ENCODE results near the gene AQP12B. TPM values are rescaled to one million over a fixed set of nuclear protein-coding genes. Genes with fewer than 3 reads are reported as not detected.
"Not testable (repeated sequence)": the region's sequence is repeated elsewhere in the genome, so short reads cannot be mapped to it uniquely, and the experiment has no call there.

AQP12B gene
- total RNA-seq, 2 experiments from 2014 or later: not detected

- H3K9me3 Mint-ChIP-seq; H3K27ac Mint-ChIP-seq; H3K4me3 Mint-ChIP-seq; H3K36me3 Mint-ChIP-seq (ENCODE audit: low read depth); DNase-seq; POLR2A ChIA-PET; H3K4me1 Mint-ChIP-seq: not testable (repeated sequence)
- CTCF ChIA-PET: interaction anchor here (0.6 to 0.7 kb wide), 2 partner anchors 27 to 189 kb away, joined by 3 read pairs; no protein-coding TSS in a partner anchor
- peaks cover 26% of the 10 kb centered on the region for H3K27me3 Mint-ChIP-seq
These were observed 8.1 kb downstream of the AQP12B start for GRCh38 chr2:240674461-240675184.

- H3K4me1 Mint-ChIP-seq: no peaks in the 10 kb centered on the region
- no peak for DNase-seq
- H3K9me3 Mint-ChIP-seq: no peaks in the 10 kb centered on the region
- ChIA-PET POLR2A (no interaction called here), CTCF (interaction anchor here (0.6 kb wide), 1 partner anchor 52 kb away, joined by 3 read pairs; no protein-coding TSS in a partner anchor)
- H3K27me3 Mint-ChIP-seq: peaks cover 34% of the 10 kb centered on the region
- no peak overlapping the region for H3K4me3 Mint-ChIP-seq
- H3K36me3 Mint-ChIP-seq (ENCODE audit: low read depth): no peaks in the 10 kb centered on the region
- H3K27ac Mint-ChIP-seq: no peak overlapping the region
These were observed 9.9 kb downstream of the AQP12B start for GRCh38 chr2:240672701-240673190.

- no peak overlapping the region for H3K27ac Mint-ChIP-seq
- no peak for DNase-seq
- no peak overlapping the region for H3K4me3 Mint-ChIP-seq
- H3K4me1 Mint-ChIP-seq: no peaks in the 10 kb centered on the region
- ChIA-PET POLR2A (no interaction called here), CTCF (no interaction called here)
- peaks cover 38% of the 10 kb centered on the region for H3K27me3 Mint-ChIP-seq
- H3K9me3 Mint-ChIP-seq: no peaks in the 10 kb centered on the region
- no peaks in the 10 kb centered on the region for H3K36me3 Mint-ChIP-seq (ENCODE audit: low read depth)
These were observed 10.5 kb downstream of the AQP12B start for GRCh38 chr2:240672076-240672700.

GRCh38 chr2:240670950-240671349 is 11.7 kb downstream of the AQP12B start:
- DNase-seq: no peak
- Mint-ChIP-seq H3K36me3 (ENCODE audit: low read depth) (no peaks in the 10 kb centered on the region), H3K4me1 (no peaks in the 10 kb centered on the region), H3K27ac (no peak overlapping the region), H3K27me3 (peaks cover 50% of the 10 kb centered on the region), H3K9me3 (no peaks in the 10 kb centered on the region), H3K4me3 (no peak overlapping the region)
- ChIA-PET CTCF (no interaction called here), POLR2A (no interaction called here)

- H3K27ac Mint-ChIP-seq: no peak overlapping the region
- H3K4me1 Mint-ChIP-seq: no peaks in the 10 kb centered on the region
- no peak for DNase-seq
- H3K36me3 Mint-ChIP-seq (ENCODE audit: low read depth): no peaks in the 10 kb centered on the region
- ChIA-PET POLR2A (no interaction called here), CTCF (no interaction called here)
- peaks cover 53% of the 10 kb centered on the region for H3K27me3 Mint-ChIP-seq
- H3K4me3 Mint-ChIP-seq: no peak overlapping the region
- H3K9me3 Mint-ChIP-seq: no peaks in the 10 kb centered on the region
These were observed 12.3 kb downstream of the AQP12B start for GRCh38 chr2:240670402-240670801.

- H3K4me1 Mint-ChIP-seq: no peaks in the 10 kb centered on the region
- H3K9me3 Mint-ChIP-seq: peaks cover 4% of the 10 kb centered on the region
- no peaks in the 10 kb centered on the region for H3K36me3 Mint-ChIP-seq (ENCODE audit: low read depth)
- H3K4me3 Mint-ChIP-seq: no peak overlapping the region
- CTCF ChIA-PET: no interaction called here
- peaks cover 57% of the 10 kb centered on the region for H3K27me3 Mint-ChIP-seq
- no peak overlapping the region for H3K27ac Mint-ChIP-seq
- no peak for DNase-seq
- POLR2A ChIA-PET: no interaction called here
These were observed 18.1 kb downstream of the AQP12B start for GRCh38 chr2:240664622-240665021.

- H3K9me3 Mint-ChIP-seq: peaks cover 4% of the 10 kb centered on the region
- CTCF ChIA-PET: no interaction called here
- no peak for DNase-seq
- H3K4me1 Mint-ChIP-seq: no peaks in the 10 kb centered on the region
- H3K4me3 Mint-ChIP-seq: no peak overlapping the region
- no peaks in the 10 kb centered on the region for H3K36me3 Mint-ChIP-seq (ENCODE audit: low read depth)
- POLR2A ChIA-PET: no interaction called here
- peaks cover 64% of the 10 kb centered on the region for H3K27me3 Mint-ChIP-seq
- H3K27ac Mint-ChIP-seq: no peak overlapping the region
These were observed 19.0 kb downstream of the AQP12B start for GRCh38 chr2:240663546-240664190.

- Mint-ChIP-seq H3K27ac (no peak overlapping the region), H3K4me3 (no peak overlapping the region), H3K4me1 (no peaks in the 10 kb centered on the region), H3K9me3 (peaks cover 4% of the 10 kb centered on the region), H3K27me3 (peaks cover 66% of the 10 kb centered on the region), H3K36me3 (ENCODE audit: low read depth) (no peaks in the 10 kb centered on the region)
- ChIA-PET POLR2A (no interaction called here), CTCF (no interaction called here)
- DNase-seq: no peak
These were observed 20.0 kb downstream of the AQP12B start for GRCh38 chr2:240662681-240663080.

GRCh38 chr2:240659883-240660282 is 22.8 kb downstream of the AQP12B start:
- H3K36me3 Mint-ChIP-seq (ENCODE audit: low read depth); DNase-seq; CTCF ChIA-PET; POLR2A ChIA-PET; H3K27ac Mint-ChIP-seq; H3K4me3 Mint-ChIP-seq; H3K9me3 Mint-ChIP-seq: not testable (repeated sequence)
- Mint-ChIP-seq H3K27me3 (peaks cover 61% of the 10 kb centered on the region), H3K4me1 (peaks cover 12% of the 10 kb centered on the region)

GRCh38 chr2:240655931-240656886 is 26.5 kb downstream of the AQP12B start:
- Mint-ChIP-seq H3K4me3 (no peak overlapping the region), H3K36me3 (ENCODE audit: low read depth) (no peaks in the 10 kb centered on the region), H3K4me1 (peaks cover 12% of the 10 kb centered on the region), H3K27me3 (peaks cover 62% of the 10 kb centered on the region), H3K27ac (peak overlapping the region; percentile 71), H3K9me3 (peaks cover 6% of the 10 kb centered on the region)
- ChIA-PET CTCF (interaction anchor here (0.6 to 2.0 kb wide), 5 partner anchors 9 to 350 kb away, joined by 3 to 6 read pairs (median 3); partner anchors contain the start of genes CAPN10 and GPR35), POLR2A (no interaction called here)
- no peak for DNase-seq

GRCh38 chr2:240651185-240651584 is 31.5 kb downstream of the AQP12B start:
- ChIA-PET POLR2A (no interaction called here), CTCF (no interaction called here)
- Mint-ChIP-seq H3K36me3 (ENCODE audit: low read depth) (no peaks in the 10 kb centered on the region), H3K27ac (no peak overlapping the region), H3K4me1 (peaks cover 11% of the 10 kb centered on the region), H3K27me3 (peaks cover 44% of the 10 kb centered on the region), H3K9me3 (peaks cover 6% of the 10 kb centered on the region), H3K4me3 (no peak overlapping the region)
- no peak for DNase-seq

GRCh38 chr2:240650254-240650965 is 32.3 kb downstream of the AQP12B start:
- Mint-ChIP-seq H3K4me1 (peaks cover 14% of the 10 kb centered on the region), H3K36me3 (ENCODE audit: low read depth) (no peaks in the 10 kb centered on the region), H3K4me3 (no peak overlapping the region), H3K27ac (no peak overlapping the region), H3K9me3 (peaks cover 6% of the 10 kb centered on the region), H3K27me3 (peaks cover 42% of the 10 kb centered on the region)
- CTCF ChIA-PET: no interaction called here
- DNase-seq: no peak
- POLR2A ChIA-PET: no interaction called here
